Gastroesophageal sphincter (tissue), 3 donors: Measurements from ENCODE around the gene LDLRAD4.

Experiments used
- CTCF ChIP-seq, 4 experiments: fragments of 200-600 bp in 2 of 4; fragments of 450-650 bp in 2 of 4; sonication (generic) in 1 of 4; IDR thresholded peaks; one replicate each; pipeline ENCODE4 v1.5.1; 2017 to 2019; ENCODE audit warnings: antibody characterized with exemption in 4 of 4, mild to moderate bottlenecking in 2 of 4, moderate library complexity in 2 of 4
- EP300 ChIP-seq: sonication (generic); formaldehyde crosslinking; IDR thresholded peaks from one replicate; pipeline ENCODE4 v1.6.1; 2017; ENCODE audit warnings: antibody characterized with exemption, mild to moderate bottlenecking
- POLR2A ChIP-seq, 2 donors: fragments of 450-650 bp; IDR thresholded peaks; one replicate each; pipeline ENCODE4 v1.6.1; 2017; ENCODE audit warnings: antibody characterized with exemption in 2 of 2, mild to moderate bottlenecking in 2 of 2, moderate library complexity in 1 of 2
- POLR2AphosphoS5 ChIP-seq: sonication (generic); formaldehyde crosslinking; IDR thresholded peaks from one replicate; pipeline ENCODE4 v1.6.1; 2017; ENCODE audit warnings: antibody characterized with exemption

GRCh38 chr18:13400636-13401315 is 182.2 kb downstream of the LDLRAD4 start:
- no peak for TF ChIP-seq CTCF (IDR thresholded peaks at IDR 0.05)
- no peak for TF ChIP-seq EP300
- TF ChIP-seq POLR2AphosphoS5 = no peak
- TF ChIP-seq POLR2A (IDR thresholded peaks at IDR 0.05) = no peak
